GM12892 (cell line): Measurements from ENCODE around the gene TEKTIP1.

ENCODE experiments used
- POLR2A ChIP-seq: IDR thresholded peaks from 2 replicates; pipeline ENCODE4 v1.6.1; 2011; ENCODE audit warnings: low read depth, low read length, control low read depth
- TAF1 ChIP-seq: IDR thresholded peaks from 2 replicates; pipeline ENCODE4 v1.6.1; 2011; ENCODE audit warnings: low read depth, mild to moderate bottlenecking, control low read depth, low read length, borderline replicate concordance

- TF ChIP-seq POLR2A (no peak), TAF1 (no peak)
Measured at GRCh38 chr19:3511506-3512251, 27.3 kb upstream of the TEKTIP1 start.
